ENCODE data around the gene ZDHHC16.
"Not testable (repeated sequence)": the region's sequence is repeated elsewhere in the genome, so short reads cannot be mapped to it uniquely, and the experiment has no call there.

ZDHHC16 gene

GRCh38 chr10:97435211-97435610, 10.8 kb upstream of the ZDHHC16 start:
- DNase-seq, result no peak

GRCh38 chr10:97442277-97442676, 3.7 kb upstream of the ZDHHC16 start:
- DNase-seq, result no peak

GRCh38 chr10:97444212-97444611, 1.8 kb upstream of the ZDHHC16 start:
- DNase-seq, result no peak

GRCh38 chr10:97445357-97445721, 636 bp upstream of the ZDHHC16 start:
- DNase-seq, result no peak

GRCh38 chr10:97450828-97451227, 4.9 kb downstream of the ZDHHC16 start:
- no peak for DNase-seq

GRCh38 chr10:97451605-97452004, 5.6 kb downstream of the ZDHHC16 start:
- no peak for DNase-seq

- no peak for DNase-seq
Observed at GRCh38 chr10:97452352-97452751, 6.4 kb downstream of the ZDHHC16 start.

GRCh38 chr10:97454330-97455036, 8.5 kb downstream of the ZDHHC16 start:
- no peak for DNase-seq

- no peak for DNase-seq
Observed at GRCh38 chr10:97456034-97456685, 10.2 kb downstream of the ZDHHC16 start.

- no peak for DNase-seq
Observed at GRCh38 chr10:97456686-97457065, 10.7 kb downstream of the ZDHHC16 start.

- DNase-seq, result no peak
Observed at GRCh38 chr10:97459111-97459510, 13.1 kb downstream of the ZDHHC16 start.

GRCh38 chr10:97459933-97460332, 14.0 kb downstream of the ZDHHC16 start:
- DNase-seq, result no peak

- no peak for DNase-seq
Observed at GRCh38 chr10:97462309-97462708, 16.3 kb downstream of the ZDHHC16 start.

- DNase-seq, result peak; percentile 60
Observed at GRCh38 chr10:97463363-97464132, 17.6 kb downstream of the ZDHHC16 start.

GRCh38 chr10:97464226-97464625, 18.3 kb downstream of the ZDHHC16 start:
- DNase-seq, result no peak

GRCh38 chr10:97465982-97466381, 20.0 kb downstream of the ZDHHC16 start:
- no peak for DNase-seq

GRCh38 chr10:97466755-97467154, 20.8 kb downstream of the ZDHHC16 start:
- DNase-seq, result no peak

GRCh38 chr10:97468162-97468561, 22.2 kb downstream of the ZDHHC16 start:
- no peak for DNase-seq

GRCh38 chr10:97468781-97469180, 22.8 kb downstream of the ZDHHC16 start:
- not testable (repeated sequence) for DNase-seq

GRCh38 chr10:97474918-97475317, 28.9 kb downstream of the ZDHHC16 start:
- DNase-seq, result no peak

- DNase-seq, result no peak
Observed at GRCh38 chr10:97475936-97476594, 30.1 kb downstream of the ZDHHC16 start.

- not testable (repeated sequence) for DNase-seq
Observed at GRCh38 chr10:97479410-97479809, 33.4 kb downstream of the ZDHHC16 start.

- no peak for DNase-seq
Observed at GRCh38 chr10:97479939-97480338, 34.0 kb downstream of the ZDHHC16 start.
